Measurements from ENCODE around the gene THUMPD2. TPM values are rescaled to one million over a fixed set of nuclear protein-coding genes. Genes with fewer than 3 reads are reported as not detected.

THUMPD2 gene
- total RNA-seq, 1 experiment from 2014 or later: 24.9 TPM

DNA sequence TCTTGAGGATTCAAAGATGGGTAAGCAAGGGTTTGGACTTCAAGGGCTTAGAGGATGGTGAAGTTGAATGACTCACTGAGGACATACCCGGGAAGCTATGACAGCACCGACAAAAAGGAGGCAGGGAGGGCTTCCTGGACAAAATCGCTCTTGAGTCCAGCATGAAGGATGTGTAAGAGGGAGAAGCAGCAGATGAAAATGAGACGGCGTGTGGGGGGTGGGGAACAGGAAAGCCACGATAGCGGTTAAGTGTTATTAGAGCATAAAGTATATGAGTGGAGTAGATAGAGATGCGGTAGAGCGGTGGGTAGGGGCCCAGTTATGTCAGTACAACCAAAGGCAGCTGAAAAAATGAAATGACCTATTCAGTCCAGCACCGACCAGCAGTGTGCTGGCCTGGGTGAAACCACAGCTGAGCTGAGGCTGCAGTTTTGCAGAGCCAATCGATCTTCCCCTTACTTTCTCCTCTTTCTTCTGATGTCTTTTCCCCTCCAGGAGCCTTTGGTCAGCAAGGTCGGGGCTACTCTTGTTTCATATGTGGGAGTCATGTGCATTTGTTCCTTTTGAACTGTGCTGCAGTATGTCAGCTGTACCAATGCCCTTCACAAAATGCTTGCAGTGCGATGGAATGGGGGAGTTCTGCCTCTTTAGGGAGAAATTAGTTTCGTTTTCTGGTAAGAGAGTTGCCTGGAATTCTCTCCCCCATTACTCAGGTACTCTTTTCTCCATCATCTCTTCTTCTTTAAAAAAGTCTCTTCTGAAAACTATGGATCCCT is 2.0 kb upstream of the THUMPD2 start:
- no peak overlapping the region for H3K27ac ChIP-seq
- H3K36me3 ChIP-seq: peaks cover 9% of the 10 kb centered on the region
- peak overlapping the region; percentile 12 for H3K4me3 ChIP-seq
- H3K9me3 ChIP-seq (replicated peaks): no peaks in the 10 kb centered on the region
- H3K4me1 ChIP-seq: 0 out of 2 replicates have a peak, but pooled peaks cover 3% of the 10 kb centered on the region
- DNase-seq: peak in 1 of 2 experiments; percentile 23
- no peaks in the 10 kb centered on the region for H3K27me3 ChIP-seq

DNA sequence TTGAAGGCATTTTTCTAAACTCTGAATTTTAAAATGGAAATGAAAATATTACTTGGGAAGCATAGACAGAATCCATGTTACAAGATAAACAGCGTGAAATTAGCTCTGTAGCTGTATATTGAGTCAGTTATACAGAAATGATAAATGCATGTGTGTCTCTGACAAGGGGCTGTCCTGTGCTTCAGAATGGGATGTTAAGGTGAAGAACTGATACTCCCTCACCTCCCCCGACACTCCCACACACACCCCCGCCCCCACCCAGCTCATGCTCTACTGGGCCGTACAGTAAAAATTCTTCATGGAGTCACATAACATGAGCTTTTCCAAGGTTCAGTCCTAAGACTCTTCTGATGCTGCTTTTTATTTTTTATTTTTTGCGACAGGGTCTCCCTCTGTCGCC is 869 bp upstream of the THUMPD2 start:
- no peak for DNase-seq
- Histone ChIP-seq H3K4me1 (0 out of 2 replicates have a peak, but pooled peaks cover 3% of the 10 kb centered on the region), H3K9me3 (replicated peaks) (no peaks in the 10 kb centered on the region), H3K4me3 (no peak overlapping the region; the same call in 1 of the 2 replicates), H3K27me3 (no peaks in the 10 kb centered on the region), H3K36me3 (peaks cover 13% of the 10 kb centered on the region), H3K27ac (no peak overlapping the region)

DNA sequence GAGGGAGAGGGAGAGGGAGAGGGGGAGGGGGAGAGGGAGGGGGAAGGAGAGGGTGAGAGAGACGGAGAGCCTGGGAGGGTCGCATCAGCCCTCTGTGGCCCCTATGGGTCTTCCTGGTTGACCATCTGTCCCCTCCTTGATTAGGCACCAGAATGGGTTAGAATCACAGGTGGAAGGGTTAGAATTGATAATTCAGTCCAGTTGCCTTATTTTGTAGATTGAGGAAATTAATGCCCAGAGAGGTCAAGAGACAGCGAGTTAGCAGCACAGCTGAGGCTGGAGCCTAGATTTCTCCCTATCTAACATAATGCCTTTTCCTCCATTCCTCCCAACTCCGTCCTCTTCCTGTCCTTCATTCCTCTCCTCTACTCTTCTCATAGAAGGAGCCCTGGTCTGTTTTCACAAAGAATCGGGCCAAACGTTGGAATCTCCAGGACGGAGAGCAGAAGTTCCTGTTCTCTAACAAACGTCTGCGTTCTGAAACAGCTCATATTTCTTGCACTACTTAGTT is 338 bp upstream of the THUMPD2 start:
- DNase-seq: no peak
- H3K27me3 ChIP-seq: no peaks in the 10 kb centered on the region
- H3K4me3 ChIP-seq: peak overlapping the region; percentile 97
- H3K4me1 ChIP-seq: 0 out of 2 replicates have a peak, but pooled peaks cover 3% of the 10 kb centered on the region
- peaks cover 13% of the 10 kb centered on the region for H3K36me3 ChIP-seq
- peak overlapping the region; percentile 89; the same call in 1 of the 2 replicates for H3K27ac ChIP-seq
- H3K9me3 ChIP-seq (replicated peaks): no peaks in the 10 kb centered on the region

DNA sequence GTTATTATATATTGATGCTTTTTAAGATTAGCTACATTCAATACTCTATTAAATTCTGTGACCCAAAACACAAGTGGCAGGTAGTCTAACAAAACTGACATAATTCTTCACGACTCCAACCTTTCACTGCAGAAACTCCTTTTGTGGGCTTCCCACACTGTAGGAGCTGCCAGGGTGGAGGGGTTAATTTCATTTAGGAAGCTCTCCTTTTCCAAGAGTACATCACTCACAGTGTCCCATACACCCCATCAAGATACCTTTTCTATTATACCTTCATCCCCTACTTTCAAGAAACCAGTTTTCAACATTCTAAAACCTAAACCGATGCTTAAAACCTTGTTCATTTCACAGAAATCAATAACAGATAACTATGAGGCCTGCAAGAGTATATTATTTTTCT is 825 bp downstream of the THUMPD2 start:
- peaks cover 8% of the 10 kb centered on the region for H3K4me1 ChIP-seq
- H3K4me3 ChIP-seq: peak overlapping the region; percentile 97
- H3K27ac ChIP-seq: peak overlapping the region; percentile 89
- peak in 1 of 2 experiments; percentile 45 for DNase-seq
- H3K36me3 ChIP-seq: peaks cover 13% of the 10 kb centered on the region
- H3K9me3 ChIP-seq (replicated peaks): no peaks in the 10 kb centered on the region
- no peaks in the 10 kb centered on the region for H3K27me3 ChIP-seq

DNA sequence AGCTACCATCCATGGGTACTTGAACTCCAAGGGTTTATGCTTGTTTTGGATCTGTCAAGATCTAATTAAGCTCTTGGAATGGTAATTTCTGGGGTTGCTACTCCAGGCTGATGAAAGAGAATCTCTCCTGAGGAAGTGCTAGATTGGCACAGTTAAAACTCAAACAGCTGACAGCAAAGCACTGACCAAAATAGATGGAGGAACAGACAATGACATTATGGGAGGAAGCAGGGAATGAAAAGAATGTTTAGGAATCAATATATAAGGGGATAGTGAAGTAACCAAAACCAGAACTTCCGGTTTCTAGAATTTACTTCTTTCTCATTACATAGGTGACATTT is 6.3 kb downstream of the THUMPD2 start:
- Histone ChIP-seq H3K27me3 (no peaks in the 10 kb centered on the region), H3K27ac (peak overlapping the region; percentile 46), H3K4me3 (no peak overlapping the region), H3K9me3 (replicated peaks) (no peaks in the 10 kb centered on the region), H3K4me1 (peaks cover 21% of the 10 kb centered on the region), H3K36me3 (peaks cover 55% of the 10 kb centered on the region)
- no peak for DNase-seq

DNA sequence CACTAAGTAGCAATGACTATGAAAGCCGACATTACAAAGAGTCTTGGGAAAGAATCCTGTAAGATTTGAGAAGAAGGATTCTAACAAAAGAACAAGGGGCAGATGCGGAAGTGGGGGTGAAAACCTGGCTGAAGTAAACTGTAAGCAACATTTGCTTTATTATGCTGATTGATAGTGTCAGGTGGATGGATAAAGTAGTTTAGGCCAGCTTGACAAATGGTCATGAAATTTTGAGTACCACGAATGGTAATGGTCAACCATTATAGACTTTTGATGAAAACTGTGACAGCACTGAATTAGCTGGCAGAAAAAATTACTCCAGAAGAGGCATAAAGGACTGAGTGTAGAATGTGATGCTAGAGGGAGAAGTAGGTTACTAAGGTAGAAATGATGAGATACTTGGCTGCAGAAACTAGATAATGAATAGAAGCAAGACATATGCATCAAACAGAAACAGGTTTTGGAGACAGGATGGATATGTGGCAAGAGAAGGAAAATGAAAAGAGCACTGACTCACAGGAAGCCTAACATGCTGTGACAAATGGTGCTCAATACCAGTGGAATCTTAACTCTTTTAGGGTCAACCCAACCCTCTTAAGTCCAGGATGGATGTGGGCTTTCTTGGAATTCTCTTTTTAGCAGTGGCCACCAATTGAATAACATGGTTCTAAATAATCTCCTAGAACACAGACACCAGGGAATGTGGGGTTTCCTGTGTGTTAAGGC is 6.8 kb downstream of the THUMPD2 start:
- Histone ChIP-seq H3K4me1 (peaks cover 21% of the 10 kb centered on the region), H3K36me3 (peaks cover 57% of the 10 kb centered on the region), H3K27ac (peak overlapping the region; percentile 46), H3K9me3 (replicated peaks) (no peaks in the 10 kb centered on the region), H3K4me3 (no peak overlapping the region), H3K27me3 (no peaks in the 10 kb centered on the region)
- peak in 1 of 2 experiments; percentile 57 for DNase-seq

DNA sequence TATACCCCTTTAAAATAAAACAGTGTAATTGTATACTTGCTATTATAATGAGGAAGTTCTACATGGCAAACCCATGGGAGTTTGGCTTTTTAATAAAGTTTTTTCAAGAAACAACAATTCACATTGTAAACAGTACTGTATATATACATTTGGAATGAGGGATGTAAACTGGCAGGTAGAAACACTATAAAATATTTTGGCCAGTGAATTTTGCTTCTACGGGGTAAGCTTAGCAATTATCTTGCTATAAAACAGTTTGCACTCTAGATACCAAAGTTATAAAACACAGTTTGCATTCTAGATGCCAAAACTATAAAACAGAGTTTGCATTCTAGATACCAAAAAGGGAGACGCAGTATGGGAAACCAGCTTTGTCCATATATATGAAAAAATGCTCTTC is 16.6 kb downstream of the THUMPD2 start:
- Histone ChIP-seq H3K4me1 (no peaks in the 10 kb centered on the region), H3K27me3 (no peaks in the 10 kb centered on the region), H3K4me3 (no peak overlapping the region), H3K36me3 (peaks cover 95% of the 10 kb centered on the region), H3K27ac (no peak overlapping the region), H3K9me3 (replicated peaks) (no peaks in the 10 kb centered on the region)
- DNase-seq: no peak

DNA sequence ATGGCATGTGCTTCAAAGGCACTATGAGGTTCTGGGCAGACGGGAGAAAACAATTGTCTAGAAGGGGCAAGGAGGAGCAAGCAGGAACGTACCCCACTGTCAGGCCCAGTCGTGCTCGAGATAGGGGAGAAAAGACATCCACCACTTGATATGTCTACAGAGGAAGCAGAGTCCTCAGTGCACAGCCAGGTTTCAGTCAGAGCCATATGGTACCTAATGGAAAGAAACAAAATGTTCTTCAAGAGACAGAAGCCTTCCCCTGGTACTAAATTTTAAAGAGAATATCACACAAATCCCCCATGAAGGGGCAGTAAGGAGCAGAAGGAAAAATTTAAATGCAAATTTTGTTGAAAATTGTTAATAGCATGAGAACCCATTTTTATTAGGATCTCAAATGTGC is 21.9 kb downstream of the THUMPD2 start:
- no peak for DNase-seq
- H3K4me1 ChIP-seq: no peaks in the 10 kb centered on the region
- H3K36me3 ChIP-seq: peaks cover 97% of the 10 kb centered on the region
- H3K27ac ChIP-seq: no peak overlapping the region
- H3K9me3 ChIP-seq (replicated peaks): no peaks in the 10 kb centered on the region
- H3K27me3 ChIP-seq: no peaks in the 10 kb centered on the region
- H3K4me3 ChIP-seq: no peak overlapping the region

DNA sequence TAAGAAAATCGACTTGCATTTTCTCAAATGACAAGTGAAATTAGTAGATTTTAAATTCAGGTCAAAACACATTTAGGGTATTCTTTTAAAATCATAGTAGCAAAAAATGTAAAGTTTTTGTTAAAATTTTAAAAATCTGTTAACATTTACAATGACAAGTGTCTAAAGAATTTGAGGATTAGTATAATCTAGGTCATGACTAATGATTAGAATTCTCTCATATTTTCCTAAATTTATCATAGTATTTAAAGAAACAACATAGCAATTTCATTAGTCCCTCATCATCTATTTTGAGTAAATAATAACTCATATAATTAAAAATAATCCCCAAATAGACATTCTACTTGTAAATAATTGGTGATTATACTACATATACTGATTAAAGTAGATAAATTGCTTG is 23.6 kb downstream of the THUMPD2 start:
- no peaks in the 10 kb centered on the region for H3K4me1 ChIP-seq
- H3K36me3 ChIP-seq: peaks cover 96% of the 10 kb centered on the region

DNA sequence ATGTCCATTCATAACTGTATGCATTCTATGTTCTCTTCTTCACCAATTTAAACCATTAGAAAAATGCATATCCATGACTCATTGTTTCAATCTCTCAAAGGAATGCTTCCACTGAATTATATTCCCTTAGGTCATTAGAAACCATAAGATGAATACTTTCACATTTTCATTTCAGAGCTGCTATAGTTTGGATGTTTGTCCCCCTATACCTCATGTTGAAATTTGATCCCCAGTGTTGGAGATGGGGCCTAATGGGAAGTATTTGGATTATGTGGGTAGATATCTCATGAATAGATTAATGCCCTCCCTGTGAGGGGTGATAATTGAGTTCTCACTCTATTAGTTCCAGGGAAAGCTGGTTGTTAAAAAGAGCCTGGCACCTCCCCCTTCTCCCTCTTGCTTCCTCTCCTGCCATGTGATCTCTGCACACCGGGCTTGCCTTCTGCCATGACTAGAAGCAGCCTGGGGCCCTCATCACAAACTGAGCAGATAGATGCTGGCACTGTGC is 35.7 kb downstream of the THUMPD2 start:
- Histone ChIP-seq H3K27me3 (no peaks in the 10 kb centered on the region), H3K9me3 (replicated peaks) (no peaks in the 10 kb centered on the region), H3K27ac (peak overlapping the region; percentile 44), H3K4me1 (peaks cover 30% of the 10 kb centered on the region), H3K4me3 (no peak overlapping the region), H3K36me3 (peaks cover 76% of the 10 kb centered on the region)
- DNase-seq: peak; percentile 83 to 86

More for the DNA sequence above, 23.6 kb downstream of the THUMPD2 start:
- Histone ChIP-seq H3K27me3 (no peaks in the 10 kb centered on the region), H3K27ac (no peak overlapping the region), H3K4me3 (no peak overlapping the region), H3K9me3 (replicated peaks) (no peaks in the 10 kb centered on the region)
- no peak for DNase-seq

DNA sequence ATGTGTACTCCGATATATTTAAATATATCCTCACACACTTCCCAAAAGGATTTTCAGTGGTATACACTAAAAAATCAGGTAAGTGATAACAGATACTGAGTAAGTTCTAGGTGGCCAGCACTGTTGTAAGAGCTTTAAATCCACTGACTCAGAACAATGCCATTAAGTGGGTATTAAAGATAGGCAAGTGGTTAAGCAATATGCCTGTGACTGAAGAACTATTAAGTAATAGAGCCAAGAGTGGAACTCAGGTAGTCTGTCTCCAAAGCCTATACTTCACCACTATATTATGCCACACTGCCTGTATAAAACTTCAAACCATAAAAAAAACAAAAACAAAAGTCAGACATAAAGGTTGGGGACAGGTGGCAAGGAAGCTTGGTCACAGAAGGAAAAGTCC is 37.2 kb downstream of the THUMPD2 start:
- H3K9me3 ChIP-seq (replicated peaks): no peaks in the 10 kb centered on the region
- H3K4me1 ChIP-seq: peaks cover 30% of the 10 kb centered on the region
- H3K27me3 ChIP-seq: no peaks in the 10 kb centered on the region
- no peak for DNase-seq
- no peak overlapping the region for H3K4me3 ChIP-seq
- H3K36me3 ChIP-seq: peaks cover 77% of the 10 kb centered on the region
- H3K27ac ChIP-seq: no peak overlapping the region

DNA sequence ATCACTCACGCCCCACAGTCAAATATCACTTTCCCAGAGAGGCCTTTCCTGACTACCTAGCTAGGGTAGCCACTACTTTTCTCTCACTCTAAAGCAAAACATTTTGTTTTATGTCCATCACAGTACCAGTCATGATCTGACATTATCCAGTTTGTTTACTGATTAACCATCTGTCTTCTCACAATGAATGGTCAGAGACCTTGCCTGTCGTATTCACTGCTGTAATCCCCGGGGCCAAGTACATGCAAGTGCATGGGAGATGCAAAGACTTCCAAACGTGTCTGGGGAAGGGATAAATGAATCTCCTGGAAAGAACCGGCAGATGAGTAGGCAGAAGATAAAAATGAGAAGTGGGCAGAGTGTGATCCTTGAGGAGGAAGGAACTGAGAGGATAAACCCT is 39.7 kb downstream of the THUMPD2 start:
- H3K4me3 ChIP-seq: no peak overlapping the region
- H3K27me3 ChIP-seq: no peaks in the 10 kb centered on the region
- no peaks in the 10 kb centered on the region for H3K9me3 ChIP-seq (replicated peaks)
- H3K4me1 ChIP-seq: peaks cover 22% of the 10 kb centered on the region
- DNase-seq: no peak
- peaks cover 84% of the 10 kb centered on the region for H3K36me3 ChIP-seq
- no peak overlapping the region for H3K27ac ChIP-seq

DNA sequence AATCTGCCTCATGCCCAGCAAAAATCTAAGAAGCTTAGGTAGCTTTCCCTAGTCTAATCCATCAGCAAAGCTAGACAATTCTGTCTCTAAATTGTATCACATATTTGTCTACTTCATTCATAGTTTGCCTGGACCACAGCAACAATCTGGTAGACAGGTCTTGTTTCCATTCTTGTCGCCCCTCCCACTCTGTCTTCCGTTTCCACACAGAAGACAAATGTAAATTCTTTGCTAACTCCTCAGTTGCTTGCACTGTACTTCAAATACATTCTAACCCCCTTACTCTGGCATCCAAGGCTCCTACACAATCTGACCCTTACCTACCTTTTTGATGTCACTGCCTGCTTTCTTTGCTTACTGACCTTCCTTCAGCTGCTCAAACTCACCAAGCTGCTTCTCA is 40.1 kb downstream of the THUMPD2 start:
- Histone ChIP-seq H3K27me3 (no peaks in the 10 kb centered on the region), H3K27ac (no peak overlapping the region), H3K4me1 (peaks cover 18% of the 10 kb centered on the region), H3K9me3 (replicated peaks) (no peaks in the 10 kb centered on the region), H3K4me3 (no peak overlapping the region), H3K36me3 (peaks cover 85% of the 10 kb centered on the region)
- DNase-seq: no peak

DNA sequence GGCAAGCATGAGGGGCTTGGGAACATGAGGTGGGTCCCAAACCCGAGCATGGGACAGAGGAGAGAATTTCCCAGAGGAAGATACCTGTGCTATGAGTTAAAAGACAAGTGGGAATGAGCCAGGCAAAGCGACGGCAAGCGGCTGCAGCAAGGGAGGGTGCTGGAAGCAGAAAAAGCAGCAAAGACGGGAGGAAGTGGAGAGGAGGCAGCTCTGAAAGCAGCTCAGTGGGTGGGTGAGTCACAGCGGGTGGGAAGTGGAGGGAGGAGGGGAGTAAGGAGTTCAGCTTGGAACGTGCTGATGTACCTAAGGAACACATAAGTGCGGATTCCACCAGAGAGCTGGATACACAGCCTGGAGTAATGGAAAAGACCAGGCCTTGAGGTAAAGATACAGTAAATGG is 41.4 kb downstream of the THUMPD2 start:
- no peaks in the 10 kb centered on the region; the same call in 1 of the 2 replicates for H3K9me3 ChIP-seq (replicated peaks)
- H3K27me3 ChIP-seq: no peaks in the 10 kb centered on the region
- no peak for DNase-seq
- no peak overlapping the region for H3K27ac ChIP-seq
- no peak overlapping the region for H3K4me3 ChIP-seq
- peaks cover 94% of the 10 kb centered on the region for H3K36me3 ChIP-seq
- peaks cover 10% of the 10 kb centered on the region for H3K4me1 ChIP-seq

DNA sequence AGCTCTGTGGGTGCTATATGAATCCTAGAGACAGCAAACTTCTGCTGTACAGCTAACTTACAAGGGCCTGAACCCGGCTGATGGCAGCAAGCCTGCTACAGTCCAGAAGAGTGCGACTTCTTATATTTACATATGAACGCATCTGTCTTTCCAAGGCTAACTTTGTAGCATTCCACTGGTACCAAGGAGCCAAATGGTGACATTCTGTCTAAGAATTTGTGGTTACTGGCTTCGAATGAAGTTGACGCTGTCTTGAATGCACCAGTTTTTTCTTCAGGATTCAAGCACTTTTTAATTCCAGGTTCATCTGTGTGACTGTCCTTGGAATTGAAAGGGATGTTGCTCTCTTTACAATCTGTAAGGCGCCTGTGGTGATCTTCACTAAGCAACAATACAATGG is 42.4 kb downstream of the THUMPD2 start:
- peaks cover 13% of the 10 kb centered on the region; the same call in 1 of the 2 replicates for H3K4me1 ChIP-seq
- H3K27me3 ChIP-seq: no peaks in the 10 kb centered on the region
- H3K9me3 ChIP-seq (replicated peaks): no peaks in the 10 kb centered on the region; the same call in 1 of the 2 replicates
- H3K36me3 ChIP-seq: peaks cover 83% of the 10 kb centered on the region
- no peak overlapping the region for H3K4me3 ChIP-seq
- DNase-seq: no peak
- H3K27ac ChIP-seq: no peak overlapping the region
